Measurements from ENCODE around the gene CCDC78. TPM values are rescaled to one million over a fixed set of nuclear protein-coding genes. Genes with fewer than 3 reads are reported as not detected.

The CCDC78 gene
- total RNA-seq, 2 experiments from 2014 or later = 2.5 to 2.9 TPM

GRCh38 chr16:729768-730665 is 3.8 kb upstream of the CCDC78 start:
- DNase-seq (peak; percentile 40), ATAC-seq (no peak)
- H3K27ac Mint-ChIP-seq = no peak overlapping the region
- H3K36me3 Mint-ChIP-seq = no peaks in the 10 kb centered on the region
- no peak overlapping the region for H3K4me3 Mint-ChIP-seq
- H3K27me3 Mint-ChIP-seq = no peaks in the 10 kb centered on the region
- CTCF ChIA-PET = interaction anchor here (0.9 to 1.4 kb wide), 4 partner anchors 9 to 15 kb away, joined by 3 to 6 read pairs (median 4); partner anchors contain the start of genes ANTKMT, CIAO3 and METRN
- no peaks in the 10 kb centered on the region for H3K9me3 Mint-ChIP-seq (ENCODE audit: low read depth)
- peaks cover 10% of the 10 kb centered on the region for H3K4me1 Mint-ChIP-seq

- no peaks in the 10 kb centered on the region for H3K36me3 Mint-ChIP-seq
- no peak for DNase-seq
- H3K4me3 Mint-ChIP-seq = no peak overlapping the region
- H3K27me3 Mint-ChIP-seq = no peaks in the 10 kb centered on the region
- no peaks in the 10 kb centered on the region for H3K9me3 Mint-ChIP-seq (ENCODE audit: low read depth)
- no peak for ATAC-seq
- CTCF ChIA-PET = interaction anchor here (0.9 to 1.4 kb wide), 2 partner anchors 8 to 9 kb away, joined by 3 to 4 read pairs; partner anchors contain the start of gene ANTKMT
- H3K27ac Mint-ChIP-seq = no peak overlapping the region
- peaks cover 4% of the 10 kb centered on the region for H3K4me1 Mint-ChIP-seq
Observed at GRCh38 chr16:728890-729744, 2.9 kb upstream of the CCDC78 start.

GRCh38 chr16:728131-728889 is 2.1 kb upstream of the CCDC78 start:
- no peak overlapping the region for H3K4me3 Mint-ChIP-seq
- no peaks in the 10 kb centered on the region for H3K36me3 Mint-ChIP-seq
- CTCF ChIA-PET = interaction anchor here (1.2 to 5.8 kb wide), 3 partner anchors 10 to 16 kb away, joined by 3 to 33 read pairs (median 6); partner anchors contain the start of gene METRN
- H3K27ac Mint-ChIP-seq = no peak overlapping the region
- ATAC-seq (peak; percentile 71), DNase-seq (peak; percentile 79)
- H3K4me1 Mint-ChIP-seq = peaks cover 4% of the 10 kb centered on the region
- no peaks in the 10 kb centered on the region for H3K9me3 Mint-ChIP-seq (ENCODE audit: low read depth)
- H3K27me3 Mint-ChIP-seq = no peaks in the 10 kb centered on the region

DNA sequence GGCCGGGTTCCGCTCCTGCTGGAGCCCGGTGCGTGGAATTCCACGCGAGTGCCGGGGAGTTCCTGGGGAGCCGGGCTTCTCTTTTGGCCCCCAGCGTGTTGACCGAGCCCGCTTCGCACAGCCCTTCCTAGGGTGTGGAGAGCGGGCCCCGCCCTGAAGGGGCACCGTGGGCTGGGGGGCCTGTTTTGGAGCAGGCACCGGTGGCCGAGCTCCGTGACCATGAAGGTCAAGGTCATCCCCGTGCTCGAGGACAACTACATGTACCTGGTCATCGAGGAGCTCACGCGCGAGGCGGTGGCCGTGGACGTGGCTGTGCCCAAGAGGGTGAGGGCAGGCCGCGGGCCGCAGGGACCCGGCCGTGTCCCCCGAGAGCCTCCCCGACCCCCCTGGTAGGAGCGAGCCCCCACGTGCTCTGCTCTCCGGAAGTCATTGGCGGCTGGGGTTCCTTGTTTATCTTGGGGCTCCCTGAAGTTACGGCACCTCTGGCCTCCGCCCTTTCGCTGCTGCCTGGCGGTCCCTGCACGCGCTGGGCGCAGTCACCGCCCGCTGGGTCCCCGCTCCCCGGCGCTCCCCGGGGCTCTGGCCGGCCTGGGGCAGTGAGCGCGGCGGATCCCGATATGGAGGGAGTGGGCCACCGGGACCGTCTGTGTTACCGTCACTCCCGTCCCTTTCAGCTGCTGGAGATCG is 1.2 kb upstream of the CCDC78 start:
- DNase-seq (peak; percentile 66), ATAC-seq (peak; percentile 31)
- Mint-ChIP-seq H3K4me3 (peak overlapping the region; percentile 56), H3K27me3 (no peaks in the 10 kb centered on the region), H3K27ac (no peak overlapping the region), H3K36me3 (no peaks in the 10 kb centered on the region), H3K9me3 (ENCODE audit: low read depth) (no peaks in the 10 kb centered on the region), H3K4me1 (peaks cover 4% of the 10 kb centered on the region)
- CTCF ChIA-PET = interaction anchor here (1.1 to 5.8 kb wide), 4 partner anchors 11 to 15 kb away, joined by 3 to 33 read pairs (median 4); partner anchors contain the start of genes CIAO3 and METRN

DNA sequence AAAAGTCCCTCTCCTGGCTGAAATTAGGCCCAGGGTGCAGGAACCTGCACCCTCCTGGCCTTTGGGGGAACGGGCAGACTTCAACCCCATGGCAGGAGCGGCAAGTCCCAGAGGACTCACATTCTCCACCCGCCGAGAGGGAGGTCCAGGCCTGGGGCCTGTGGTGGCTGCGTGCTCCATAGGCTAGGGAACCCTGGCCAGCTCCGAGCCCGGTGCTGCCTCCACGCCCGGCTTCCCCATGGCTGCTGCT is 130 bp downstream of the CCDC78 start:
- H3K4me3 Mint-ChIP-seq = no peak overlapping the region
- no peaks in the 10 kb centered on the region for H3K27me3 Mint-ChIP-seq

DNA sequence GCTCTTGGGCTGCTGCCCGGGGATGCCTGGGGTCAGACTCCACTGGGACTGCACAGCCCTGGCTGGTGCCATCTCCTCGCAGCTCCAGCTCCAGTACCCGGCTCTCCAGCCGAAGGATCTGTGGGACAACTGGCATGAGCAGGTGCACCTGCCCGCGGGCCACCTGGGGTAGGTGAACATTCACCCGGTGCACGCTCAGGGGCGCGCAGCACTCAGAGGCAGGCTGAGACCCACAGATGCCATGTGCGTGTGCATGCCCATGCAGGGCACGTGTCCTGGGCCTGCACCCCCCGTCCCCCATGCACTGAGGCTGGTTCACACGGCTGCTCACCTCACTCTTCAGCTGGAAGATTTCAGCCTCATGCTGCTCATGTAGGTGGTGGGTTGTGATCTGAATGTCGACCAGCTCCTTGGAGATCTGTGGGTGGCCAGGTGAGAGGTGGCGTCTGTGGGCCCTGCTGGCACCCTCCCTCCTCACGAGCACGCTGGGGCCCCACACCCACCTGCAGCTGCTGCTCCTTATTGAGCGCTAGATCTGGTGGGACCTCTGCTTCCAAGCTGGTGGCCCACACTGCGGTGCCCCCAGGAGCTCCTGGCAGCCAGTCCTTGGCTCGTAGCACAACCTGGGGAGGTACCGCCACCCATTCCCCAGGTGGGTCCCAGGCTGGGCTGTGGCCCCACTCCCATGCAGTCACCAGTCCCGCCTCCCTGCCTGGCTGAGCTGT is 618 bp downstream of the CCDC78 start:
- H3K27ac Mint-ChIP-seq = no peak overlapping the region
- peaks cover 6% of the 10 kb centered on the region for H3K4me1 Mint-ChIP-seq
- no peak overlapping the region for H3K4me3 Mint-ChIP-seq
- CTCF ChIA-PET = interaction anchor here (1.3 to 5.8 kb wide), 6 partner anchors 10 to 61 kb away, joined by 4 to 33 read pairs (median 15); partner anchors contain the start of genes CHTF18, CIAO3, METRN and RPUSD1
- no peak for DNase-seq
- no peaks in the 10 kb centered on the region for H3K9me3 Mint-ChIP-seq (ENCODE audit: low read depth)
- no peaks in the 10 kb centered on the region for H3K27me3 Mint-ChIP-seq
- H3K36me3 Mint-ChIP-seq = no peaks in the 10 kb centered on the region
- no peak for ATAC-seq

More for the DNA sequence above, 130 bp downstream of the CCDC78 start:
- CTCF ChIA-PET = interaction anchor here (1.3 to 5.8 kb wide), 6 partner anchors 10 to 61 kb away, joined by 4 to 33 read pairs (median 15); partner anchors contain the start of genes CHTF18, CIAO3, METRN and RPUSD1
- H3K4me1 Mint-ChIP-seq = peaks cover 6% of the 10 kb centered on the region
- DNase-seq = no peak
- no peak overlapping the region for H3K27ac Mint-ChIP-seq
- no peaks in the 10 kb centered on the region for H3K9me3 Mint-ChIP-seq (ENCODE audit: low read depth)
- ATAC-seq = no peak
- no peaks in the 10 kb centered on the region for H3K36me3 Mint-ChIP-seq

- no peak overlapping the region for H3K27ac Mint-ChIP-seq
- H3K27me3 Mint-ChIP-seq = no peaks in the 10 kb centered on the region
- H3K4me1 Mint-ChIP-seq = peaks cover 12% of the 10 kb centered on the region
- H3K9me3 Mint-ChIP-seq (ENCODE audit: low read depth) = no peaks in the 10 kb centered on the region
- no peaks in the 10 kb centered on the region for H3K36me3 Mint-ChIP-seq
- ATAC-seq (no peak), DNase-seq (no peak)
- CTCF ChIA-PET = interaction anchor here (0.9 to 5.8 kb wide), 8 partner anchors 10 to 981 kb away, joined by 3 to 33 read pairs (median 11); partner anchors contain the start of genes CHTF18, CIAO3, MAPK8IP3 and METRN
- no peak overlapping the region for H3K4me3 Mint-ChIP-seq
Observed at GRCh38 chr16:725041-725376, 1.2 kb downstream of the CCDC78 start.

GRCh38 chr16:724188-725040 is 1.8 kb downstream of the CCDC78 start:
- no peaks in the 10 kb centered on the region for H3K9me3 Mint-ChIP-seq (ENCODE audit: low read depth)
- H3K4me1 Mint-ChIP-seq = peaks cover 17% of the 10 kb centered on the region
- ATAC-seq (no peak), DNase-seq (no peak)
- CTCF ChIA-PET = interaction anchor here (0.8 to 5.8 kb wide), 9 partner anchors 8 to 982 kb away, joined by 3 to 33 read pairs (median 9); partner anchors contain the start of genes CHTF18, CIAO3, MAPK8IP3 and METRN
- H3K27ac Mint-ChIP-seq = no peak overlapping the region
- H3K27me3 Mint-ChIP-seq = no peaks in the 10 kb centered on the region
- no peak overlapping the region for H3K4me3 Mint-ChIP-seq
- H3K36me3 Mint-ChIP-seq = no peaks in the 10 kb centered on the region

DNA sequence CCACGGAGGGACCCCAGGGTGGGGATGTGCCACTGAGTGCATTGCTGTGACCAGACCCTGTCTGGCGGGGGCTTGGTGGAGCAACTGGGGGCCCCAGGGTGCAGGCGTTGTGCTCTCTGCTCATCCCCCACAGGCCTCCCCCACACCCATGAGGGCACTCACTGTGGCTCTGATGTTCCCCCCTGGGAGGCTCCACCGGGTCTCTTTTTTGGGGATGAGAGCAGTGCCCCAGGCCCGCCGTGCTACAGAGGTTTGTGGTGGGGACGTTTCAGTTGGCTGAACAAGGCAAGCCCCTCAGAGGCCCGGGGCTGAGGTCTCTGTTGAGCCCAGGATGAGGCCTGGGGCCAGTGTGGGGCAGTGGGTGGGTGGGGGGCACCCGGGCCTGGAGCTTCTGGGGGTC is 2.5 kb downstream of the CCDC78 start:
- no peak overlapping the region for H3K27ac Mint-ChIP-seq
- no peaks in the 10 kb centered on the region for H3K36me3 Mint-ChIP-seq
- DNase-seq (no peak), ATAC-seq (no peak)
- no peaks in the 10 kb centered on the region for H3K9me3 Mint-ChIP-seq (ENCODE audit: low read depth)
- H3K27me3 Mint-ChIP-seq = no peaks in the 10 kb centered on the region
- no peak overlapping the region for H3K4me3 Mint-ChIP-seq
- H3K4me1 Mint-ChIP-seq = peaks cover 23% of the 10 kb centered on the region
- CTCF ChIA-PET = interaction anchor here (0.8 to 5.8 kb wide), 6 partner anchors 8 to 63 kb away, joined by 3 to 33 read pairs (median 12); partner anchors contain the start of genes CHTF18, CIAO3, METRN and RPUSD1

- no peak overlapping the region for H3K4me3 Mint-ChIP-seq
- no peak for ATAC-seq
Observed at GRCh38 chr16:722835-723633, 3.2 kb downstream of the CCDC78 start.

More at GRCh38 chr16:722835-723633, 3.2 kb downstream of the CCDC78 start:
- H3K4me1 Mint-ChIP-seq = peaks cover 23% of the 10 kb centered on the region
- DNase-seq = no peak
- CTCF ChIA-PET = interaction anchor here (0.6 to 5.8 kb wide), 8 partner anchors 8 to 483 kb away, joined by 3 to 33 read pairs (median 5); partner anchors contain the start of genes CHTF18, CIAO3, METRN and RPUSD1
- H3K9me3 Mint-ChIP-seq (ENCODE audit: low read depth) = no peaks in the 10 kb centered on the region
- no peak overlapping the region for H3K27ac Mint-ChIP-seq
- no peaks in the 10 kb centered on the region for H3K27me3 Mint-ChIP-seq
- H3K36me3 Mint-ChIP-seq = no peaks in the 10 kb centered on the region
